ENCODE measurements around the gene MGMT.

Gene MGMT

GRCh38 chr10:129497013-129497412 lies 30.0 kb downstream of the MGMT start:
- no peak for DNase-seq

DNA sequence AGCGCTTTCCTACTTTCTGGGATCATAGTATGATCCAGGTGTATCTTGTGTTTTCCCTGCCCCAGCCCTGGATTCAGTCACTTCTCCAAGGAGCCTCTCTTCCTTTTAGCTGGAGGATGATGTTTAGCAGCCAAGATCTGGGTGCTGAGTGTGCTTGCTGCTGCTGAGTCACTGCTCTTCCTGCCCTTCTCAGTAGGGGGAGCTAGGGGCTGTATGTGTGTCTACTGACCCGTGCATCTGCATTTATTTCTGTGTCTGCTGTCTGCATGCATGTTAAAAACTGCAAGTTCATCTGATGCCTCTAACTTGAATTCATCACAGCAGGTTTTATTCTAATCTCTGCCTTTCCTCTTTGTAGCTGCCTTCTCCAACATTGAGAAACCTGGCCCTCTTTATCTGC lies 31.6 kb downstream of the MGMT start:
- DNase-seq = peak; percentile 3

- no peak for DNase-seq
Measured at GRCh38 chr10:129500617-129501339, 33.7 kb downstream of the MGMT start.

GRCh38 chr10:129501652-129502436 lies 34.8 kb downstream of the MGMT start:
- DNase-seq = peak; percentile 83

GRCh38 chr10:129502448-129502847 lies 35.4 kb downstream of the MGMT start:
- DNase-seq = no peak

- DNase-seq = no peak
Measured at GRCh38 chr10:129505500-129506075, 38.5 kb downstream of the MGMT start.

GRCh38 chr10:129506101-129506797 lies 39.2 kb downstream of the MGMT start:
- no peak for DNase-seq

GRCh38 chr10:129507216-129507889 lies 40.3 kb downstream of the MGMT start:
- no peak for DNase-seq

- no peak for DNase-seq
Measured at GRCh38 chr10:129509155-129509554, 42.1 kb downstream of the MGMT start.

- no peak for DNase-seq
Measured at GRCh38 chr10:129509835-129510234, 42.8 kb downstream of the MGMT start.

DNA sequence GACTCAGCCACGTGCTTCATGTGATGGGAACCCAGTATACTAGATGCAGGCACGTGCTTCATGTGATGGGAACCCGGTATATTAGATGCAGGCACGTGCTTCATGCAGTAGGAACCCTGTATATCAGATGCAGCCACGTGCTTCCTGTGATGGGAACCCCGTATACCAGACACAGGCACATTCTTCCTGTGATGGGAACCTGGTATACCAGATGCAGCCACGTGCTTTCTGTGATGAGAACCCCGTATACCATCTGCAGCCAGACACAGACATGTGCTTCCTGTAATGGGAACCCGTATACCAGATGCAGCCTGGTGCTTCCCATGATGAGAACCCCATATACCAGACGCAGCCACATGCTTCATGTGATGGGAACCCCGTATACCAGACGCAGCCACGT lies 44.0 kb downstream of the MGMT start:
- DNase-seq = no peak

DNA sequence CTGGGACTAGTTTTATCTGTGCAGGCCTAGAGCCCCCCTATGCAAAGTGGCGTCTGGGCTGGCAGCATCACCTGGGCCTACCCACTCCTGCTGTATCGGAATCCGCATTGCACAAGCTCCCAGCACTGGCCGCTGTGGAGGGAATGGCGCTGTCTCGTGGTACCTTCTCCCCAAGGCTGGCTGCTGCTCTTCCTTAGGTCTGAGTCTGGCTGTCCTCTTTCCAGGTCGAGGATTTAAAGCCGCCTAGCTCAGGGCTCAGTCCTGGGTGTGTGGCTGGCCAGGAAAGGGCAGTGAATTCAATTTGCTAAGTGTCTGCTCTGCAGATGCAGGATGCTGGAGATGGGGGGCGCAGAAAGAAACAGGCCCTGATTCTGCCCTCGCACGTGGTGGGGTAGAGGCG lies 44.7 kb downstream of the MGMT start:
- no peak for DNase-seq

DNA sequence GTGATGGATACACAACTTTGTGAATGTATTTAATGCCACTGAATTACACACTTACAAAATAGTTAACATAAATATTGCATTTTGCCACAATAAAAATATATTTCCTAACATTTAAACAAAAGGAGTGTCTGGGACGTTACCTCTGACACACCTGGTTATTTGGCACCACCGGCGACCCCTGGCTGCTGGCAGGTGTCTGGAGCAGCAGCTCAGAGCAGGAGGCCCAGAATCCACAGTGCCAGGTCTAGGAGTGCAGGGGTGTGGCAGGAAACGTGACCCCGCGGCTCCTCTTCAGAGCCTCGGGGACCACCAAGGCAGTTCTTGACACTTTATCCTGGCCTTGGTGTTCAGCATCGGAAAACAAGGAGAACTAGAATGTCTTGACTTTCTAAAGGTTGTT lies 46.3 kb downstream of the MGMT start:
- DNase-seq = no peak

GRCh38 chr10:129514568-129515451 lies 47.8 kb downstream of the MGMT start:
- no peak for DNase-seq

GRCh38 chr10:129516846-129517679 lies 50.0 kb downstream of the MGMT start:
- no peak for DNase-seq

GRCh38 chr10:129517680-129518057 lies 50.6 kb downstream of the MGMT start:
- DNase-seq = no peak

DNA sequence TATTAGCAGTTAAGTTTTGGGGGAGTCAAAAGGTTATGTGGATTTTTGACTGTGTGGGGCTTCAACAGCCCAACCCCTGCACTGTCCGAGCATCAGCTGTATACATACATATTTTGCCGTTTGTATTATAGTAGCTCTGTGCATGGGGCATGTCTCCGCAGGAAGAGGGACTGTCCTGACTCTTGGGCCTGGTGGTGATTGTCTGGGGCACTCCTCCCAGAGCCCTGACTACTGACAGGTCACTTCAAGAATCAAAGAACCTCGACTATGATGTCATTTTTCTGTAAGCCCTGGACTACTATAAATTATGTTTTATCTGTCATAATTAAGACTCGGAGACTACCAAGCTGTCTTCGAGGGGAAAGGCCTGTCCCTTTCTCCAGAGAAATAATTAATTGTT lies 51.8 kb downstream of the MGMT start:
- DNase-seq = no peak

- DNase-seq = no peak
Measured at GRCh38 chr10:129520440-129521080, 53.5 kb downstream of the MGMT start.

DNA sequence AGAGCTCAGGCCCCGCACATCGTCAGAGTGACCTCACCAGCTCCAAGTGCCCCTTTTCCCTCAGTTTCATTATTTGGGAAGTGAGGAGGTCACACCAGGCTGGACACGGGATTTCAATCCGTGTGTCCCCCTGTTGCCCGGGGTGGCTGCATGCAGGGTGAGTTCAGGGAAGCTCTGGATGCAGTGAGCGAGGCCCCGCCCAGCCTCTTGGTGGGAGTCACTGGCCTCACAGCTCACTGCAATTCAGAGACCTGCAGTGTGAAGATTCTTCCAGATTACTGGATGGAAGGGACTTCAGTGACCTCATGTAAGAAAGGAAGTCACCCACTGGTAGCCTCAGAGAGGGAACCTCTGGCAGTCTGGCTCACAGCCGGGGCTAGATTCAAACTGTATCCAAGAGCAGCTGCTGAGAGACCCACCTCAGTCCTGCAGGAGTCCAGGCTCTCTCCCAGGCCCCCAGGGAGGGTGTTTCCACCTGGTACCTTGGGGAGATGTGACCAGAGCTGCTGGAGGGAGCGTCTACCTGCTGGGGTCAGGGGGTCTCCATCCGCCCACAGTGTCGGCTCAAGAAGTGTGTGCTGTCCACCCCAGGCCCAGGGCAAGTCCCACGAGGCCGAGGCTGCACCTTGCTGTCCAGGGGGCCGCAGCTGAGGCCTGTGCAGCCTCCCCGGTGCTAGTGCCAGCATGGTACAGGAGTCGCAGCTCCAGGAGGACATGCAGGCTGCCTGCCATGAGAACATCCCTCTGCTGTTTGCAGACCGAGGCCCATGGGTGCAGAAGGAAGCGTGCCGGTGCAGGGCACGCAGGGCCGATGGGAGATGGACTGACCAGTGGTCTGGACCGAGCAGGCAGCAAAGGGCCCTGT lies 54.4 kb downstream of the MGMT start:
- DNase-seq = no peak

Data from NCI-H82 (cell line).